ENCODE results near the gene OR2AG2.

Gene OR2AG2

GRCh38 chr11:6755953-6756347 lies 15.8 kb downstream of the OR2AG2 start:
- no peak for DNase-seq (ENCODE audit: low read depth, low spot score)
- H3K4me3 ChIP-seq (ENCODE audit: low read depth, low read length) = no peak overlapping the region
- TF ChIP-seq CTCF (IDR thresholded peaks at IDR 0.05; ENCODE audit: low read depth, low read length) = no peak
- in situ Hi-C loops (cut with HindIII; ENCODE audit: low sequenced_read_pairs) = no loop called here

GRCh38 chr11:6755303-6755952 lies 16.3 kb downstream of the OR2AG2 start:
- TF ChIP-seq CTCF (IDR thresholded peaks at IDR 0.05; ENCODE audit: low read depth, low read length) = peak; percentile 93
- peak; percentile 29 for DNase-seq (ENCODE audit: low read depth, low spot score)
- in situ Hi-C loops (cut with HindIII; ENCODE audit: low sequenced_read_pairs) = no loop called here
- no peak overlapping the region for H3K4me3 ChIP-seq (ENCODE audit: low read depth, low read length)

- in situ Hi-C loops (cut with HindIII; ENCODE audit: low sequenced_read_pairs) = no loop called here
- no peak overlapping the region for H3K4me3 ChIP-seq (ENCODE audit: low read depth, low read length)
- no peak for TF ChIP-seq CTCF (IDR thresholded peaks at IDR 0.05; ENCODE audit: low read depth, low read length)
- no peak for DNase-seq (ENCODE audit: low read depth, low spot score)
Measured at GRCh38 chr11:6747097-6747668, 24.6 kb downstream of the OR2AG2 start.

GRCh38 chr11:6746626-6747025 lies 25.1 kb downstream of the OR2AG2 start:
- in situ Hi-C loops (cut with HindIII; ENCODE audit: low sequenced_read_pairs) = no loop called here
- no peak for TF ChIP-seq CTCF (IDR thresholded peaks at IDR 0.05; ENCODE audit: low read depth, low read length)
- H3K4me3 ChIP-seq (ENCODE audit: low read depth, low read length) = no peak overlapping the region
- no peak for DNase-seq (ENCODE audit: low read depth, low spot score)

GRCh38 chr11:6746086-6746618 lies 25.6 kb downstream of the OR2AG2 start:
- no peak for DNase-seq (ENCODE audit: low read depth, low spot score)
- H3K4me3 ChIP-seq (ENCODE audit: low read depth, low read length) = no peak overlapping the region
- TF ChIP-seq CTCF (IDR thresholded peaks at IDR 0.05; ENCODE audit: low read depth, low read length) = no peak
- in situ Hi-C loops (cut with HindIII; ENCODE audit: low sequenced_read_pairs) = no loop called here

- TF ChIP-seq CTCF (IDR thresholded peaks at IDR 0.05; ENCODE audit: low read depth, low read length) = no peak
- H3K4me3 ChIP-seq (ENCODE audit: low read depth, low read length) = no peak overlapping the region
- in situ Hi-C loops (cut with HindIII; ENCODE audit: low sequenced_read_pairs) = no loop called here
- no peak for DNase-seq (ENCODE audit: low read depth, low spot score)
Measured at GRCh38 chr11:6745465-6746015, 26.2 kb downstream of the OR2AG2 start.

All from astrocyte of the spinal cord (primary cell).